GM13976 (cell line): ENCODE measurements around the gene ARRB2.

ENCODE experiments used
- DNase-seq: peaks from one replicate; pipeline ENCODE4 v3.0.0; 2012; ENCODE audit warnings: low spot score
- in situ Hi-C: fragments of 300-500 bp; cut with MboI; formaldehyde crosslinking; loops from one replicate; pipeline ENCODE4 v1.12.0; 2022; ENCODE audit warnings: low sequenced_read_pairs, mixed read lengths, inconsistent platforms; ENCODE audit not compliant: unreplicated experiment
- TF ChIP-seq, protein P1 (sequence below): IDR thresholded peaks from 2 replicates; pipeline ENCODE4 v1.5.1; 2012; ENCODE audit warnings: borderline replicate concordance, mild to moderate bottlenecking; ENCODE audit not compliant: insufficient read depth; ENCODE audit errors: extremely low read depth, missing control alignments, control extremely low read depth

Gene ARRB2

GRCh38 chr17:4672055-4672630, 38.3 kb upstream of the ARRB2 start:
- TF ChIP-seq, protein P1, sequence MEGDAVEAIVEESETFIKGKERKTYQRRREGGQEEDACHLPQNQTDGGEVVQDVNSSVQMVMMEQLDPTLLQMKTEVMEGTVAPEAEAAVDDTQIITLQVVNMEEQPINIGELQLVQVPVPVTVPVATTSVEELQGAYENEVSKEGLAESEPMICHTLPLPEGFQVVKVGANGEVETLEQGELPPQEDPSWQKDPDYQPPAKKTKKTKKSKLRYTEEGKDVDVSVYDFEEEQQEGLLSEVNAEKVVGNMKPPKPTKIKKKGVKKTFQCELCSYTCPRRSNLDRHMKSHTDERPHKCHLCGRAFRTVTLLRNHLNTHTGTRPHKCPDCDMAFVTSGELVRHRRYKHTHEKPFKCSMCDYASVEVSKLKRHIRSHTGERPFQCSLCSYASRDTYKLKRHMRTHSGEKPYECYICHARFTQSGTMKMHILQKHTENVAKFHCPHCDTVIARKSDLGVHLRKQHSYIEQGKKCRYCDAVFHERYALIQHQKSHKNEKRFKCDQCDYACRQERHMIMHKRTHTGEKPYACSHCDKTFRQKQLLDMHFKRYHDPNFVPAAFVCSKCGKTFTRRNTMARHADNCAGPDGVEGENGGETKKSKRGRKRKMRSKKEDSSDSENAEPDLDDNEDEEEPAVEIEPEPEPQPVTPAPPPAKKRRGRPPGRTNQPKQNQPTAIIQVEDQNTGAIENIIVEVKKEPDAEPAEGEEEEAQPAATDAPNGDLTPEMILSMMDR, result no peak
- in situ Hi-C loops, result no loop called here
- no peak for DNase-seq

DNA sequence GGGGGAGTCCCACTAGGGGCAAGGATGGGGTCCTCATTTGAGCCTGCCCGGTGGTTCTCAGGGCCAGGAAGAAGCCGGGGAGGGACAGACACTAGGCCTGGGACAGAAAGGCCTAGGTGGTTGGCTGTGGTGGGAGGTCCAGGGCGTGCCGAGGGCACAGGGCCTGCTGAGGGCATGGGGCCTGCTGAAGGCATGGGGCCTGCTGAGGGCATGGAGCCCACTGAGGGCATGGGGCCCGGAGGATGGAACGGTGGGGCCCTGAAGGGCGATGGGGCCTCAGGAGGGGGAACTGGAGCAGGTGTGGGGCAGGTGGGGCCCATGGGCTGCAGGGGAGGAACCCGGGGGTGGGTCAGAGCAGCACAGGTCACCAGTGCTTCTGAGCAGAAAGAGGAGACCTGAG, 37.7 kb upstream of the ARRB2 start:
- no peak for DNase-seq
- TF ChIP-seq, protein P1, result no peak
- in situ Hi-C loops, result no loop called here

GRCh38 chr17:4673169-4673568, 37.3 kb upstream of the ARRB2 start:
- no peak for DNase-seq
- in situ Hi-C loops, result no loop called here
- TF ChIP-seq, protein P1, result no peak

- in situ Hi-C loops, result no loop called here
- TF ChIP-seq, protein P1, result no peak
- no peak for DNase-seq
Measured at GRCh38 chr17:4673986-4674684, 36.3 kb upstream of the ARRB2 start.

DNA sequence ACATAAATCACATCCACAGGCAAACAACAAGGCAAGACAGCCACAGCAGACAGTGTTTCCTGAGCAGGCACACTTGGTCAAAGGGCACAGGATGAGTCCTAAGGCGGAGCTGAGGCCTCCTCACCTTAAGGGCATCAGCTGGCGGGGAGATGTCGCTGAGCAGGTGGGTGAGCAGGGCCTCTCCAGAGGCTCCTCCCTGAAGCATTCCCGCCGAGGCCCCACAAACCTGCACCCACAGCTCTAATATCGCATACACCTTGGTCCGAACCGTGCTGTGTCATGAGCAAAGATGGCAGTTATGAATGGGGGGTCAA, 35.8 kb upstream of the ARRB2 start:
- no peak for DNase-seq
- in situ Hi-C loops, result no loop called here
- TF ChIP-seq, protein P1, result no peak

- TF ChIP-seq, protein P1, result no peak
- in situ Hi-C loops, result no loop called here
- no peak for DNase-seq
Measured at GRCh38 chr17:4675791-4676190, 34.6 kb upstream of the ARRB2 start.

DNA sequence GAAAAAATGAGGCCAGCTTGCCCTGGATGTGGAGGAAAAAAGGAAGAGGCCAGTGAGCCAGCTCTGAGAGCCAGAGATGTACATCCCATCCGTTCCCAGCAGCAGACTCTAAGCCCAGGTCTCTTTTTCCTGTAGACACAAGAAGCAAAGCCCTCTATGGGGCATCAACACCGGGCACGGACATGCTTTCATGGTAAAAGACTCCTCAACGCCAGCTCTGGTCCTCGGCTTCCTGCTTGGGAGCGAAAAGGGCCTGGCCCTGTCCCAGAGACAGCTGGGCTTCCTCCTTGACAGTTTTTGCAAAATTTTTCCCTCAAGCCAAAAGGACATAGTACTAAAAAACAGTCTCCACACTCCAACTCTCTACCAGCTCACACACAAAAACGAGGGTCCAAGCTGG, 33.6 kb upstream of the ARRB2 start:
- TF ChIP-seq, protein P1, result no peak

More for the DNA sequence above, 33.6 kb upstream of the ARRB2 start:
- in situ Hi-C loops, result no loop called here
- no peak for DNase-seq
